Peyer's patch (tissue), 4 donors: ENCODE measurements around the gene KCNQ1. TPM values are rescaled to one million over a fixed set of nuclear protein-coding genes. Genes with fewer than 3 reads are reported as not detected.

ENCODE experiments used
- DNase-seq, 3 donors: peaks; one replicate each; pipeline ENCODE4 v3.0.0-alpha.2; 2017 to 2019
- H3K27ac ChIP-seq, 4 donors: fragments of 200-600 bp; sonication (generic); one replicate each; pipeline ENCODE4 v1.5.1; 2016 to 2019
- H3K27me3 ChIP-seq, 2 donors: fragments of 200-600 bp; sonication (generic); one replicate each; pipeline ENCODE4 v1.5.1; 2019
- H3K36me3 ChIP-seq, 3 donors: fragments of 200-600 bp; sonication (generic); one replicate each; pipeline ENCODE4 v1.5.1; 2016 to 2019
- H3K4me1 ChIP-seq, 4 donors: fragments of 200-600 bp; sonication (generic); one replicate each; pipeline ENCODE4 v1.5.1; 2016 to 2019
- H3K4me3 ChIP-seq, 4 donors: fragments of 200-600 bp; sonication (generic); 1 replicate in 3 of 4; 2 replicates in 1 of 4; pipeline ENCODE4 v1.5.1; 2016 to 2019; ENCODE audit warnings: mild to moderate bottlenecking in 1 of 4
- H3K9me3 ChIP-seq, 4 donors: fragments of 200-600 bp; sonication (generic); one replicate each; pipeline ENCODE4 v1.5.1; 2016 to 2019; ENCODE audit warnings: mild to moderate bottlenecking in 1 of 4
- POLR2A ChIP-seq, 2 donors: fragments of 450-650 bp; IDR thresholded peaks; one replicate each; pipeline ENCODE4 v1.5.1; 2017; ENCODE audit warnings: antibody characterized with exemption in 2 of 2, mild to moderate bottlenecking in 2 of 2, moderate library complexity in 2 of 2
- total RNA-seq, 4 donors: library from RNA; depleted of rRNA; stranded (reverse); fragments of >200 nt; gene quantifications; one replicate each; pipeline ENCODE4 v1.1.0, GENCODE V29; 2016
- TF ChIP-seq, protein P1 (sequence below), 6 experiments: fragments of 450-650 bp in 4 of 6; fragments of 200-600 bp in 2 of 6; sonication (generic) in 1 of 6; IDR thresholded peaks; one replicate each; pipeline ENCODE4 v1.5.1; 2017 to 2019; ENCODE audit warnings: antibody characterized with exemption in 6 of 6, mild to moderate bottlenecking in 3 of 6, moderate library complexity in 1 of 6

The KCNQ1 gene
- total RNA-seq, 4 donors from 2014 or later = 50.6 to 66.4 (median 54.2) TPM

GRCh38 chr11:2744166-2744565 lies 299.4 kb downstream of the KCNQ1 start:
- no peaks in the 10 kb centered on the region for H3K27me3 ChIP-seq
- H3K4me3 ChIP-seq = no peak overlapping the region
- H3K4me1 ChIP-seq = no peaks in the 10 kb centered on the region
- TF ChIP-seq, protein P1, sequence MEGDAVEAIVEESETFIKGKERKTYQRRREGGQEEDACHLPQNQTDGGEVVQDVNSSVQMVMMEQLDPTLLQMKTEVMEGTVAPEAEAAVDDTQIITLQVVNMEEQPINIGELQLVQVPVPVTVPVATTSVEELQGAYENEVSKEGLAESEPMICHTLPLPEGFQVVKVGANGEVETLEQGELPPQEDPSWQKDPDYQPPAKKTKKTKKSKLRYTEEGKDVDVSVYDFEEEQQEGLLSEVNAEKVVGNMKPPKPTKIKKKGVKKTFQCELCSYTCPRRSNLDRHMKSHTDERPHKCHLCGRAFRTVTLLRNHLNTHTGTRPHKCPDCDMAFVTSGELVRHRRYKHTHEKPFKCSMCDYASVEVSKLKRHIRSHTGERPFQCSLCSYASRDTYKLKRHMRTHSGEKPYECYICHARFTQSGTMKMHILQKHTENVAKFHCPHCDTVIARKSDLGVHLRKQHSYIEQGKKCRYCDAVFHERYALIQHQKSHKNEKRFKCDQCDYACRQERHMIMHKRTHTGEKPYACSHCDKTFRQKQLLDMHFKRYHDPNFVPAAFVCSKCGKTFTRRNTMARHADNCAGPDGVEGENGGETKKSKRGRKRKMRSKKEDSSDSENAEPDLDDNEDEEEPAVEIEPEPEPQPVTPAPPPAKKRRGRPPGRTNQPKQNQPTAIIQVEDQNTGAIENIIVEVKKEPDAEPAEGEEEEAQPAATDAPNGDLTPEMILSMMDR (IDR thresholded peaks at IDR 0.05) = no peak
- TF ChIP-seq POLR2A (IDR thresholded peaks at IDR 0.05) = no peak
- no peaks in the 10 kb centered on the region for H3K36me3 ChIP-seq
- no peaks in the 10 kb centered on the region for H3K9me3 ChIP-seq
- DNase-seq = no peak
- H3K27ac ChIP-seq = no peak overlapping the region

DNA sequence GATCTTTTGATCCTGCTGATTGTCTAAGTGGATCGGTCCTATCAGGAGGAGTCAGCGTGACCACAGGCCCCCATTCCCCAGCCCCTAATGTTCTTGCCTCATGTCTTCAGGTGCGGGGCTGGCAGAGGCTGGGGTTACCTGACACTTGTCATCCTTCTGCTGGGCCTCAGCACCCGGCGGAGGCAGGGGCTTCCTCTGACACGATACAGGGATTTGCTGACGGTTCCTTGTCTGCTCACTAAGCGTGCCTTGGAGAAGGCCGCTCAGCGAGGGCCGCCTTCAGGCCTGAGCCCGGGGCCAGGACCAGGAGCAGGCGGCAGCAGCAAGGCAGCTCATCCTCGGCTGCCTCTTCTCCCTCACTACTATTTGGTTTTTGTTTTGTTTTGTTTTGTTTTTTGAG lies 300.7 kb downstream of the KCNQ1 start:
- DNase-seq = no peak
- no peak overlapping the region for H3K4me3 ChIP-seq

GRCh38 chr11:2746401-2747247 lies 301.8 kb downstream of the KCNQ1 start:
- Histone ChIP-seq H3K9me3 (no peaks in the 10 kb centered on the region), H3K27me3 (no peaks in the 10 kb centered on the region), H3K4me1 (no peaks in the 10 kb centered on the region), H3K4me3 (no peak overlapping the region), H3K36me3 (no peaks in the 10 kb centered on the region), H3K27ac (no peak overlapping the region)
- no peak for DNase-seq
- TF ChIP-seq, protein P1 (IDR thresholded peaks at IDR 0.05) = no peak
- TF ChIP-seq POLR2A (IDR thresholded peaks at IDR 0.05) = no peak

More for the DNA sequence above, 300.7 kb downstream of the KCNQ1 start:
- Histone ChIP-seq H3K9me3 (no peaks in the 10 kb centered on the region), H3K4me1 (no peaks in the 10 kb centered on the region), H3K27ac (no peak overlapping the region), H3K27me3 (no peaks in the 10 kb centered on the region), H3K36me3 (no peaks in the 10 kb centered on the region)
- TF ChIP-seq POLR2A (IDR thresholded peaks at IDR 0.05) = no peak
- TF ChIP-seq, protein P1 (IDR thresholded peaks at IDR 0.05) = no peak

GRCh38 chr11:2747248-2748027 lies 302.6 kb downstream of the KCNQ1 start:
- Histone ChIP-seq H3K27me3 (no peaks in the 10 kb centered on the region), H3K9me3 (no peaks in the 10 kb centered on the region), H3K4me3 (no peak overlapping the region), H3K36me3 (no peaks in the 10 kb centered on the region), H3K27ac (no peak overlapping the region), H3K4me1 (no peaks in the 10 kb centered on the region)
- TF ChIP-seq, protein P1 (IDR thresholded peaks at IDR 0.05) = no peak
- TF ChIP-seq POLR2A (IDR thresholded peaks at IDR 0.05) = no peak
- DNase-seq = no peak

DNA sequence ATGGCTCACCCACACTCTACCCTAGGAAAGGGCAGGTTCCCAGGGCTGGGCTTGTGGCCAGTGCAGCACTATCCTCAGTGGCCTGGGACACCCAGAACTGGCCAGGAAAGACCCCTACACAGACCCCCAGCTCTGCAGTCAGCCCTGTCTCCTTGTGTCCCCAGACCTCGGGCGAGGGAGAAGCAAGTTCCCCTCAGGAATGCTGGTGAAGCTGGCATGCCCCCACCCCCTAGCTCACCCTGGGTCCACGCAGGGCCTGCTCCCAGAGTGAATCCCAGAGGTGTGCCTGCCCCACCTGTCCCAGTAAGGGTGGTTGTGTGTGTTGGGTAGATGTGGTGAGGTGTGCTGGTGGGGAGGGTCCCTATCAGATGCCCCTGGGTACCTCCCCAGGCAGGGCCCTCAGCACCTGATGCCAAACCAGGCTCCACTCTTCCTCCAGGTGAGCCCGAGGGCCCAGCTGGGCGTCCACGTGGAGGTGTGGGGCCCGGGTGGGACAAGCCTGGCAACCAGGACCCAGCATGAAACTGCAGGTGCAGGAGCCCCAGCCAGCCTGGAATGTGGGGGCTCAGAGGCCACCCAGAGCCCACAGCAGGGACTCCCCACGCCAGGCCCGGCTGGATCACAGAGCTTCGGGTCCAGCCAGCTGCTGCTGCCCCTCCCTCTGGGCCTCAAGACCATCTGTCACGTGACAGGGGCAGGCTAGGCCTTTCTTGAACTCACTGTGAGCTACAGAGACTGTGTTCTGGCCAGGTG lies 303.4 kb downstream of the KCNQ1 start:
- H3K4me3 ChIP-seq = no peak overlapping the region
- no peaks in the 10 kb centered on the region for H3K4me1 ChIP-seq
- H3K9me3 ChIP-seq = no peaks in the 10 kb centered on the region
- DNase-seq = no peak
- TF ChIP-seq POLR2A (IDR thresholded peaks at IDR 0.05) = no peak
- TF ChIP-seq, protein P1 (IDR thresholded peaks at IDR 0.05) = no peak
- no peak overlapping the region for H3K27ac ChIP-seq
- H3K36me3 ChIP-seq = no peaks in the 10 kb centered on the region
- no peaks in the 10 kb centered on the region for H3K27me3 ChIP-seq
